ENCODE data around the gene AGO1.

DNA sequence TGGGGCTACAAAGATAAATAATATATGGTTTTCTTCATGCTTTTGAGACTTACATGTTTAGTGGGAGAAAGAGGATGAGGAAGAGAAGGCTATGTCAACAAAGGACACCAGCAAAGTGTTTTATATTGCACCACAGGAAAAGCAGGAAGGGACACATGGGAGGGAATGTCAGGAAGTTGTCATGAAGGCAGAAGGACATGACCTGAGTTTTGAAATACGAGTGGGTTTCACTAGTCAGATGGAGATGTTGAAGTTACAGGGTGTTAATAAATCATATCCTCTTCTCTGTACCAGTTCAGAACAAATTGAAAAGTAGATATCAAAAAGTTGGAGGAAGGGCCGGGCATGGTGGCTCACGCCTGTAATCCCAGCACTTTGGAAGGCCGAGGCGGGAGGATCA is 18.2 kb upstream of the AGO1 start:
- TF ChIP-seq POLR2A (IDR thresholded peaks at IDR 0.05; ENCODE audit: low read depth, low read length) (no peak), TAF1 (IDR thresholded peaks at IDR 0.05; ENCODE audit: low read depth, low read length) (no peak), PAX5 (IDR thresholded peaks at IDR 0.05; ENCODE audit: insufficient read depth, low read length, severe bottlenecking) (no peak)
